DOHH2 (cell line): ENCODE measurements around the gene METTL27.
"Not testable (repeated sequence)": the region's sequence is repeated elsewhere in the genome, so short reads cannot be mapped to it uniquely, and the experiment has no call there.

Experiments
- CTCF ChIP-seq: fragments of 200-600 bp; sonication (generic); IDR thresholded peaks from one replicate; pipeline ENCODE4 v1.5.1; 2014; ENCODE audit warnings: antibody characterized with exemption, mild to moderate bottlenecking, low read depth, low read length; ENCODE audit not compliant: poor library complexity, severe bottlenecking
- EZH2phosphoT487 ChIP-seq: fragments of 200-600 bp; sonication (generic); IDR thresholded peaks from 2 replicates; pipeline ENCODE4 v1.6.1; 2017; ENCODE audit warnings: borderline replicate concordance, mild to moderate bottlenecking, antibody characterized with exemption, low read length, moderate library complexity, mixed read lengths

GRCh38 chr7:73796656-73797055, 45.7 kb downstream of the METTL27 start:
- not testable (repeated sequence) for TF ChIP-seq CTCF, EZH2phosphoT487
